Gastrocnemius medialis (tissue), 4 donors: ENCODE measurements around the gene GOLT1B. TPM values are rescaled to one million over a fixed set of nuclear protein-coding genes. Genes with fewer than 3 reads are reported as not detected.

ENCODE experiments used
- ATAC-seq, 2 donors: fragments of 150-250 bp; one replicate each; pipeline ENCODE4 v1.9.1; 2016
- DNase-seq, 2 donors: peaks; one replicate each; pipeline ENCODE4 v3.0.0-alpha.2; 2019
- H3K27ac ChIP-seq, 4 donors: fragments of 200-600 bp; sonication (generic); 1 replicate in 1 of 4; 2 replicates in 3 of 4; pipeline ENCODE4 v1.5.1; 2016 to 2018; ENCODE audit warnings: mild to moderate bottlenecking in 2 of 4, moderate library complexity in 1 of 4
- H3K27me3 ChIP-seq, 3 donors: fragments of 200-600 bp; sonication (generic) in 2 of 3; 1 replicate in 1 of 3; 2 replicates in 2 of 3; pipeline versions ENCODE4 v1.5.1 to v1.6.0; 2016 to 2019; ENCODE audit warnings: mild to moderate bottlenecking in 1 of 3, moderate library complexity in 1 of 3
- H3K36me3 ChIP-seq, 2 donors: fragments of 200-600 bp; sonication (generic) in 1 of 2; one replicate each; pipeline ENCODE4 v1.5.1; 2017 to 2018
- H3K4me1 ChIP-seq, 2 donors: fragments of 200-600 bp; sonication (generic) in 1 of 2; one replicate each; pipeline ENCODE4 v1.5.1; 2016 to 2017; ENCODE audit warnings: mild to moderate bottlenecking in 2 of 2
- H3K4me3 ChIP-seq, 4 donors: fragments of 200-600 bp; sonication (generic) in 3 of 4; 1 replicate in 1 of 4; 2 replicates in 3 of 4; pipeline ENCODE4 v1.5.1; 2016 to 2019; ENCODE audit warnings: mild to moderate bottlenecking in 2 of 4
- H3K9me3 ChIP-seq, 3 donors: fragments of 200-600 bp; sonication (generic) in 2 of 3; 1 replicate in 1 of 3; 2 replicates in 2 of 3; pipeline ENCODE4 v1.5.1; 2016 to 2019
- CTCF ChIP-seq, 5 experiments: fragments of 450-650 bp in 3 of 5; fragments of 200-600 bp in 2 of 5; sonication (generic) in 2 of 5; IDR thresholded peaks in 4 of 5; conservative IDR thresholded peaks in 1 of 5; 1 replicate in 4 of 5; 2 replicates in 1 of 5; pipeline ENCODE4 v1.5.1; 2016 to 2019; ENCODE audit warnings: antibody characterized with exemption in 5 of 5, mild to moderate bottlenecking in 3 of 5, moderate library complexity in 3 of 5
- POLR2A ChIP-seq, 2 donors: fragments of 450-650 bp; IDR thresholded peaks; one replicate each; pipeline ENCODE4 v1.6.1; 2017; ENCODE audit warnings: antibody characterized with exemption in 2 of 2, mild to moderate bottlenecking in 2 of 2, moderate library complexity in 2 of 2
- in situ Hi-C, 4 donors: fragments of 200-750 bp; cut with MboI; loops; one replicate each; pipeline versions ENCODE4 v1.15.0 to v1.8.0; 2017; ENCODE audit warnings: low sequenced_read_pairs in 4 of 4
- intact Hi-C: fragments of 100-400 bp; cut with DNase I; formaldehyde crosslinking; loops from one replicate; pipeline ENCODE4 v1.15.1; 2023; ENCODE audit warnings: low total_unique reads
- total RNA-seq, 4 donors: library from RNA; depleted of rRNA; stranded (reverse); fragments of >200 nt; gene quantifications; one replicate each; pipeline versions ENCODE4 v1.1.0 to v1.2.3, GENCODE V29; 2016

GOLT1B gene
- total RNA-seq, 4 donors from 2014 or later = 14.7 to 34.3 (median 27.0) TPM

GRCh38 chr12:21541773-21542172 lies 40.2 kb downstream of the GOLT1B start:
- H3K27ac ChIP-seq = no peak overlapping the region
- TF ChIP-seq POLR2A (IDR thresholded peaks at IDR 0.05) (no peak), CTCF (IDR thresholded peaks at IDR 0.05 in 4 of 5, conservative IDR thresholded peaks at IDR 0.05 in 1 of 5) (no peak)
- no peaks in the 10 kb centered on the region for H3K36me3 ChIP-seq
- DNase-seq = no peak
- in situ Hi-C loops = no loop called here
- H3K4me3 ChIP-seq = no peak overlapping the region
- no peak for ATAC-seq
- H3K9me3 ChIP-seq = no peaks in the 10 kb centered on the region
- H3K4me1 ChIP-seq = no peaks in the 10 kb centered on the region
- intact Hi-C loops = no loop called here
- H3K27me3 ChIP-seq = no peaks in the 10 kb centered on the region

GRCh38 chr12:21542403-21542802 lies 40.8 kb downstream of the GOLT1B start:
- no peak overlapping the region for H3K27ac ChIP-seq
- ATAC-seq (no peak), DNase-seq (no peak)
- in situ Hi-C loops (no loop called here), intact Hi-C loops (no loop called here)
- H3K4me1 ChIP-seq = no peaks in the 10 kb centered on the region
- no peaks in the 10 kb centered on the region for H3K9me3 ChIP-seq
- H3K4me3 ChIP-seq = no peak overlapping the region
- no peaks in the 10 kb centered on the region for H3K36me3 ChIP-seq
- TF ChIP-seq POLR2A (IDR thresholded peaks at IDR 0.05) = no peak
- no peak for TF ChIP-seq CTCF (IDR thresholded peaks at IDR 0.05 in 4 of 5, conservative IDR thresholded peaks at IDR 0.05 in 1 of 5)
- no peaks in the 10 kb centered on the region for H3K27me3 ChIP-seq

- no peaks in the 10 kb centered on the region for H3K27me3 ChIP-seq
- H3K9me3 ChIP-seq = no peaks in the 10 kb centered on the region
- no peak overlapping the region for H3K27ac ChIP-seq
- DNase-seq = no peak
- no peak overlapping the region for H3K4me3 ChIP-seq
- TF ChIP-seq POLR2A (IDR thresholded peaks at IDR 0.05) = no peak
- no peak for TF ChIP-seq CTCF (IDR thresholded peaks at IDR 0.05 in 4 of 5, conservative IDR thresholded peaks at IDR 0.05 in 1 of 5)
- H3K4me1 ChIP-seq = no peaks in the 10 kb centered on the region
- no peaks in the 10 kb centered on the region for H3K36me3 ChIP-seq
- ATAC-seq = no peak
- in situ Hi-C loops = no loop called here
- intact Hi-C loops = no loop called here
Measured at GRCh38 chr12:21543151-21543550, 41.6 kb downstream of the GOLT1B start.

- intact Hi-C loops = no loop called here
- Histone ChIP-seq H3K27me3 (no peaks in the 10 kb centered on the region), H3K36me3 (no peaks in the 10 kb centered on the region), H3K4me1 (no peaks in the 10 kb centered on the region), H3K27ac (no peak overlapping the region), H3K4me3 (no peak overlapping the region), H3K9me3 (no peaks in the 10 kb centered on the region)
- no peak for DNase-seq
- no peak for ATAC-seq
- in situ Hi-C loops = no loop called here
- no peak for TF ChIP-seq CTCF (IDR thresholded peaks at IDR 0.05 in 4 of 5, conservative IDR thresholded peaks at IDR 0.05 in 1 of 5)
- no peak for TF ChIP-seq POLR2A (IDR thresholded peaks at IDR 0.05)
Measured at GRCh38 chr12:21545557-21545956, 44.0 kb downstream of the GOLT1B start.

GRCh38 chr12:21546716-21547115 lies 45.1 kb downstream of the GOLT1B start:
- no peak for DNase-seq
- TF ChIP-seq POLR2A (IDR thresholded peaks at IDR 0.05) (no peak), CTCF (IDR thresholded peaks at IDR 0.05 in 4 of 5, conservative IDR thresholded peaks at IDR 0.05 in 1 of 5) (no peak)
- Histone ChIP-seq H3K4me1 (peaks cover 0 to 5% of the 10 kb centered on the region in 2 donors), H3K27ac (no peak overlapping the region), H3K27me3 (no peaks in the 10 kb centered on the region), H3K9me3 (no peaks in the 10 kb centered on the region), H3K4me3 (no peak overlapping the region), H3K36me3 (no peaks in the 10 kb centered on the region)
- ATAC-seq = no peak
- in situ Hi-C loops = no loop called here
- intact Hi-C loops = no loop called here
